ENCODE data around the gene LGMN.

Gene LGMN

GRCh38 chr14:92663049-92663448 is 85.4 kb downstream of the LGMN start:
- H3K27ac ChIP-seq (ENCODE audit: low read depth, low read length), result no peak overlapping the region
- H3K4me2 ChIP-seq (ENCODE audit: low read depth, low read length, poor library complexity, severe bottlenecking), result no peak overlapping the region
- no peak overlapping the region for H3K9ac ChIP-seq (ENCODE audit: low read length)
- no peaks in the 10 kb centered on the region for H3K27me3 ChIP-seq (ENCODE audit: low read length)
- no peaks in the 10 kb centered on the region for H3K9me2 ChIP-seq (replicated peaks; ENCODE audit: insufficient read depth, low read length)
- H3K79me2 ChIP-seq (ENCODE audit: insufficient read depth, low read length), result no peaks in the 10 kb centered on the region
- H4K20me1 ChIP-seq (ENCODE audit: low read depth, low read length), result no peaks in the 10 kb centered on the region
- H3K4me3 ChIP-seq (ENCODE audit: insufficient read depth, low read length, poor library complexity, severe bottlenecking), result no peak overlapping the region
- no peak overlapping the region for H2AFZ ChIP-seq (ENCODE audit: low read depth, low read length, severe bottlenecking)
- H3F3A ChIP-seq (ENCODE audit: insufficient read depth), result no peaks in the 10 kb centered on the region
- no peaks in the 10 kb centered on the region for H3K9me3 ChIP-seq (ENCODE audit: insufficient read depth, low read length)
- H3K36me3 ChIP-seq (ENCODE audit: low read length), result no peaks in the 10 kb centered on the region
- no peak for TF ChIP-seq EZH2phosphoT487 (conservative IDR thresholded peaks at IDR 0.05; ENCODE audit: low read length)
- TF ChIP-seq CTCF (IDR thresholded peaks at IDR 0.05; ENCODE audit: insufficient read depth, low read length, poor library complexity, severe bottlenecking), result no peak

- TF ChIP-seq EZH2phosphoT487 (conservative IDR thresholded peaks at IDR 0.05; ENCODE audit: low read length), result no peak
- Histone ChIP-seq H2AFZ (ENCODE audit: low read depth, low read length, severe bottlenecking) (no peak overlapping the region), H4K20me1 (ENCODE audit: low read depth, low read length) (no peaks in the 10 kb centered on the region), H3K4me2 (ENCODE audit: low read depth, low read length, poor library complexity, severe bottlenecking) (no peak overlapping the region), H3K9me3 (ENCODE audit: insufficient read depth, low read length) (no peaks in the 10 kb centered on the region), H3K4me3 (ENCODE audit: insufficient read depth, low read length, poor library complexity, severe bottlenecking) (no peak overlapping the region), H3K27ac (ENCODE audit: low read depth, low read length) (no peak overlapping the region), H3K36me3 (ENCODE audit: low read length) (no peaks in the 10 kb centered on the region), H3F3A (ENCODE audit: insufficient read depth) (no peaks in the 10 kb centered on the region), H3K79me2 (ENCODE audit: insufficient read depth, low read length) (no peaks in the 10 kb centered on the region), H3K27me3 (ENCODE audit: low read length) (no peaks in the 10 kb centered on the region), H3K9ac (ENCODE audit: low read length) (no peak overlapping the region), H3K9me2 (replicated peaks; ENCODE audit: insufficient read depth, low read length) (no peaks in the 10 kb centered on the region)
Observed at GRCh38 chr14:92660571-92660970, 87.9 kb downstream of the LGMN start.

- Histone ChIP-seq H3K4me2 (ENCODE audit: low read depth, low read length, poor library complexity, severe bottlenecking) (no peak overlapping the region), H3K9me3 (ENCODE audit: insufficient read depth, low read length) (no peaks in the 10 kb centered on the region), H4K20me1 (ENCODE audit: low read depth, low read length) (no peaks in the 10 kb centered on the region), H3K4me3 (ENCODE audit: insufficient read depth, low read length, poor library complexity, severe bottlenecking) (no peak overlapping the region), H3K36me3 (ENCODE audit: low read length) (no peaks in the 10 kb centered on the region), H3K27ac (ENCODE audit: low read depth, low read length) (no peak overlapping the region), H3K27me3 (ENCODE audit: low read length) (no peaks in the 10 kb centered on the region), H3K79me2 (ENCODE audit: insufficient read depth, low read length) (no peaks in the 10 kb centered on the region), H3F3A (ENCODE audit: insufficient read depth) (no peaks in the 10 kb centered on the region), H3K9ac (ENCODE audit: low read length) (no peak overlapping the region), H2AFZ (ENCODE audit: low read depth, low read length, severe bottlenecking) (no peak overlapping the region), H3K9me2 (replicated peaks; ENCODE audit: insufficient read depth, low read length) (no peaks in the 10 kb centered on the region)
- no peak for TF ChIP-seq CTCF (IDR thresholded peaks at IDR 0.05; ENCODE audit: insufficient read depth, low read length, poor library complexity, severe bottlenecking)
- TF ChIP-seq EZH2phosphoT487 (conservative IDR thresholded peaks at IDR 0.05; ENCODE audit: low read length), result no peak
Observed at GRCh38 chr14:92659765-92660561, 88.5 kb downstream of the LGMN start.

- Histone ChIP-seq H3K9ac (ENCODE audit: low read length) (no peak overlapping the region), H3K27me3 (ENCODE audit: low read length) (no peaks in the 10 kb centered on the region), H3K4me3 (ENCODE audit: insufficient read depth, low read length, poor library complexity, severe bottlenecking) (no peak overlapping the region), H3F3A (ENCODE audit: insufficient read depth) (no peaks in the 10 kb centered on the region), H3K36me3 (ENCODE audit: low read length) (no peaks in the 10 kb centered on the region), H3K79me2 (ENCODE audit: insufficient read depth, low read length) (no peaks in the 10 kb centered on the region), H3K9me2 (replicated peaks; ENCODE audit: insufficient read depth, low read length) (no peaks in the 10 kb centered on the region), H3K9me3 (ENCODE audit: insufficient read depth, low read length) (no peaks in the 10 kb centered on the region), H3K27ac (ENCODE audit: low read depth, low read length) (no peak overlapping the region), H4K20me1 (ENCODE audit: low read depth, low read length) (no peaks in the 10 kb centered on the region), H3K4me2 (ENCODE audit: low read depth, low read length, poor library complexity, severe bottlenecking) (no peak overlapping the region), H2AFZ (ENCODE audit: low read depth, low read length, severe bottlenecking) (no peak overlapping the region)
- no peak for TF ChIP-seq EZH2phosphoT487 (conservative IDR thresholded peaks at IDR 0.05; ENCODE audit: low read length)
Observed at GRCh38 chr14:92658684-92659083, 89.7 kb downstream of the LGMN start.
